ENCODE results near the gene ASB1.

GRCh38 chr2:238487134-238487533 lies 60.4 kb downstream of the ASB1 start:
- TF ChIP-seq CTCF (IDR thresholded peaks at IDR 0.05) (no peak), POLR2A (IDR thresholded peaks at IDR 0.05) (no peak)
